HepG2 (cell line): ENCODE results near the gene TNFAIP1. TPM values are rescaled to one million over a fixed set of nuclear protein-coding genes. Genes with fewer than 3 reads are reported as not detected.
A peak's percentile ranks its signal among the peaks of the same experiment; 100 is the strongest.

ENCODE experiments used
- ATF7-NPFF ChIP-seq: sonication (generic); formaldehyde crosslinking; IDR thresholded peaks from 2 replicates; pipeline ENCODE4 v1.8.1; 2023; ENCODE audit warnings: mild to moderate bottlenecking, low read depth, missing genetic modification reagents, moderate library complexity
- BRD4 ChIP-seq: sonication (generic); formaldehyde crosslinking; IDR thresholded peaks from 2 replicates; pipeline ENCODE4 v1.4.0; 2020; ENCODE audit warnings: missing genetic modification reagents
- GABPB1 ChIP-seq: IDR thresholded peaks from 2 replicates; pipeline ENCODE4 v1.6.1; 2016; ENCODE audit warnings: mild to moderate bottlenecking, missing genetic modification reagents, moderate library complexity, missing compliant biosample characterization
- IKZF4 ChIP-seq: sonication (generic); formaldehyde crosslinking; IDR thresholded peaks from 2 replicates; pipeline ENCODE4 v1.5.1; 2020; ENCODE audit warnings: borderline replicate concordance, mild to moderate bottlenecking, low read depth, missing genetic modification reagents; ENCODE audit errors: not compliant biosample characterization
- SIX4 ChIP-seq: sonication (generic); formaldehyde crosslinking; IDR thresholded peaks from 2 replicates; pipeline ENCODE4 v1.4.0; 2020; ENCODE audit warnings: missing genetic modification reagents
- SNAPC4 ChIP-seq: sonication (generic); formaldehyde crosslinking; IDR thresholded peaks from 2 replicates; pipeline ENCODE4 v1.4.0; 2020; ENCODE audit warnings: mild to moderate bottlenecking, missing genetic modification reagents
- ZNF232 ChIP-seq: sonication (generic); formaldehyde crosslinking; IDR thresholded peaks from 2 replicates; pipeline ENCODE4 v1.4.0; 2020; ENCODE audit warnings: missing genetic modification reagents, borderline replicate concordance
- polyA plus RNA-seq, 8 experiments: library from polyadenylated mRNA; depleted of rRNA in 3 of 8; stranded (reverse) in 7 of 8; unstranded in 1 of 8; fragments of >200 nt; fragmentation: Illumina TruSeq in 4 of 8; extraction: Trizol in 4 of 8; gene quantifications; 2 replicates each; pipeline versions ENCODE4 v1.2.1 to v1.2.3, GENCODE V29; 2011 to 2016; ENCODE audit warnings: low read depth in 4 of 8, missing spikeins in 1 of 8, mixed read lengths in 1 of 8; ENCODE audit not compliant: insufficient read depth in 1 of 8
- total RNA-seq, 5 experiments: library from RNA; depleted of rRNA; stranded (reverse); fragments of >200 nt; fragmentation: Illumina TruSeq; extraction: Trizol; gene quantifications; 2 replicates each; pipeline ENCODE4 v1.2.3, GENCODE V29; 2016; ENCODE audit warnings: low read depth in 1 of 5
- TF ChIP-seq, protein P1 (sequence below): sonication (generic); formaldehyde crosslinking; IDR thresholded peaks from 2 replicates; pipeline ENCODE4 v1.5.0; 2020; ENCODE audit warnings: missing genetic modification reagents
- TF ChIP-seq, protein P2 (sequence below): sonication (generic); formaldehyde crosslinking; conservative IDR thresholded peaks from 2 replicates; pipeline ENCODE4 v1.4.0; 2020; ENCODE audit warnings: missing genetic modification reagents
- TF ChIP-seq, protein P3 (sequence below): sonication (generic); formaldehyde crosslinking; IDR thresholded peaks from 2 replicates; pipeline ENCODE4 v1.4.0; 2020; ENCODE audit warnings: mild to moderate bottlenecking, missing genetic modification reagents

Gene TNFAIP1
- total and polyA plus RNA-seq, 2 of the 13 experiments (the other 11 are each of a cell fraction or from before 2014, with no cell fraction given) = 17.5 to 40.6 TPM

- no peak for TF ChIP-seq SNAPC4
- peak; percentile 3 for TF ChIP-seq IKZF4 (CRISPR knock-in tag)
- TF ChIP-seq ATF7-NPFF (CRISPR knock-in tag) = no peak
- TF ChIP-seq, protein P1, sequence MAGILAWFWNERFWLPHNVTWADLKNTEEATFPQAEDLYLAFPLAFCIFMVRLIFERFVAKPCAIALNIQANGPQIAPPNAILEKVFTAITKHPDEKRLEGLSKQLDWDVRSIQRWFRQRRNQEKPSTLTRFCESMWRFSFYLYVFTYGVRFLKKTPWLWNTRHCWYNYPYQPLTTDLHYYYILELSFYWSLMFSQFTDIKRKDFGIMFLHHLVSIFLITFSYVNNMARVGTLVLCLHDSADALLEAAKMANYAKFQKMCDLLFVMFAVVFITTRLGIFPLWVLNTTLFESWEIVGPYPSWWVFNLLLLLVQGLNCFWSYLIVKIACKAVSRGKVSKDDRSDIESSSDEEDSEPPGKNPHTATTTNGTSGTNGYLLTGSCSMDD (CRISPR knock-in tag) = no peak
- no peak for TF ChIP-seq SIX4
- TF ChIP-seq, protein P2, sequence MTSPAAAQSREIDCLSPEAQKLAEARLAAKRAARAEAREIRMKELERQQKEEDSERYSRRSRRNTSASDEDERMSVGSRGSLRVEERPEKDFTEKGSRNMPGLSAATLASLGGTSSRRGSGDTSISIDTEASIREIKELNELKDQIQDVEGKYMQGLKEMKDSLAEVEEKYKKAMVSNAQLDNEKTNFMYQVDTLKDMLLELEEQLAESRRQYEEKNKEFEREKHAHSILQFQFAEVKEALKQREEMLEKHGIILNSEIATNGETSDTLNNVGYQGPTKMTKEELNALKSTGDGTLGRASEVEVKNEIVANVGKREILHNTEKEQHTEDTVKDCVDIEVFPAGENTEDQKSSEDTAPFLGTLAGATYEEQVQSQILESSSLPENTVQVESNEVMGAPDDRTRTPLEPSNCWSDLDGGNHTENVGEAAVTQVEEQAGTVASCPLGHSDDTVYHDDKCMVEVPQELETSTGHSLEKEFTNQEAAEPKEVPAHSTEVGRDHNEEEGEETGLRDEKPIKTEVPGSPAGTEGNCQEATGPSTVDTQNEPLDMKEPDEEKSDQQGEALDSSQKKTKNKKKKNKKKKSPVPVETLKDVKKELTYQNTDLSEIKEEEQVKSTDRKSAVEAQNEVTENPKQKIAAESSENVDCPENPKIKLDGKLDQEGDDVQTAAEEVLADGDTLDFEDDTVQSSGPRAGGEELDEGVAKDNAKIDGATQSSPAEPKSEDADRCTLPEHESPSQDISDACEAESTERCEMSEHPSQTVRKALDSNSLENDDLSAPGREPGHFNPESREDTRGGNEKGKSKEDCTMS = no peak
- 0 out of 2 replicates have a peak, but pooled peaks have one; percentile 3 for TF ChIP-seq GABPB1 (CRISPR knock-in tag)
- TF ChIP-seq, protein P3, sequence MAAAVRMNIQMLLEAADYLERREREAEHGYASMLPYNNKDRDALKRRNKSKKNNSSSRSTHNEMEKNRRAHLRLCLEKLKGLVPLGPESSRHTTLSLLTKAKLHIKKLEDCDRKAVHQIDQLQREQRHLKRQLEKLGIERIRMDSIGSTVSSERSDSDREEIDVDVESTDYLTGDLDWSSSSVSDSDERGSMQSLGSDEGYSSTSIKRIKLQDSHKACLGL (CRISPR knock-in tag) = 0 out of 2 replicates have a peak, but pooled peaks have one; percentile 3
- TF ChIP-seq ZNF232 (CRISPR knock-in tag) = no peak
- TF ChIP-seq BRD4 (CRISPR knock-in tag) = peak; percentile 65; the same call in 1 of the 2 replicates
Observed at GRCh38 chr17:28368915-28369683, 33.5 kb downstream of the TNFAIP1 start (continued).
